SK-N-SH (cell line): ENCODE data around the gene LPP.

Experiments
- EZH2phosphoT487 ChIP-seq: fragments of 200-600 bp; sonication (generic); IDR thresholded peaks from 2 replicates; pipeline ENCODE4 v1.6.1; 2017; ENCODE audit warnings: low read depth, mixed run types, mild to moderate bottlenecking, antibody characterized with exemption, moderate library complexity, borderline replicate concordance
- GATA2 ChIP-seq: sonication (generic); formaldehyde crosslinking; IDR thresholded peaks from 2 replicates; pipeline ENCODE4 v1.5.0; 2020; ENCODE audit warnings: mild to moderate bottlenecking, missing genetic modification reagents
- NRF1 ChIP-seq: IDR thresholded peaks from 2 replicates; pipeline ENCODE4 v1.6.1; 2012; ENCODE audit warnings: low read depth, mild to moderate bottlenecking, low read length
- POLR2AphosphoS5 ChIP-seq: IDR thresholded peaks from 2 replicates; pipeline ENCODE4 v1.6.1; 2012; ENCODE audit warnings: low read depth, low read length
- RXRA ChIP-seq: IDR thresholded peaks from 2 replicates; pipeline ENCODE4 v1.4.0; 2012; ENCODE audit warnings: low read depth, mild to moderate bottlenecking, borderline replicate concordance
- SMC3 ChIP-seq: IDR thresholded peaks from 2 replicates; pipeline ENCODE4 v1.6.1; 2012; ENCODE audit warnings: low read depth, low read length, improper control_type of control experiment
- TAF1 ChIP-seq: IDR thresholded peaks from 2 replicates; pipeline ENCODE4 v1.6.1; 2012; ENCODE audit warnings: low read depth, mild to moderate bottlenecking, low read length, moderate library complexity, borderline replicate concordance
- TF ChIP-seq, protein P1 (sequence below): fragments of 200-600 bp; sonication (generic); IDR thresholded peaks from 2 replicates; pipeline ENCODE4 v1.6.1; 2017; ENCODE audit warnings: antibody characterized with exemption, mild to moderate bottlenecking, moderate library complexity
- TF ChIP-seq, protein P2 (sequence below): IDR thresholded peaks from 2 replicates; pipeline ENCODE4 v1.4.0; 2012; ENCODE audit warnings: low read depth
- TF ChIP-seq, protein P3 (sequence below): IDR thresholded peaks from 2 replicates; pipeline ENCODE4 v1.6.1; 2012; ENCODE audit warnings: mild to moderate bottlenecking, low read depth, low read length, moderate library complexity
- TF ChIP-seq, protein P4 (sequence below): IDR thresholded peaks from 2 replicates; pipeline ENCODE4 v1.4.0; 2012; ENCODE audit warnings: low read depth, borderline replicate concordance

DNA sequence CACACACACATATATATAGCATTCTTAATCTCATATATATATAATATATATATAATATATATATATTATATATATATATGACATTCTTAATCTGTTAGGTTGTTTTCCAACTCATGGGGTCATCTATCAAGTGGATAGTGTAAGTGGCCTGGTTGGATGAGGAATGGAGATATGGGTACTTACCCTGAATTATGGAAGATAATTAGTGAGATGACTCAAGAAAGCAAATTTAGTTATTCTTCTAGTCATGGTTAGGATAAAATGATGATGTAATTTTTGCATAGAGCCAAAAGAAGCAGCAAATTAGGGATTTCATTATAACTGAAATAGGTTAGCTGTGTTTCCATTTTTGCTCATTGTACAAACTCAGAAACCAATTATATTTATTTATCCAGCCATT is 448.2 kb downstream of the LPP start:
- TF ChIP-seq TAF1 (no peak), GATA2 (CRISPR knock-in tag) (no peak), RXRA (no peak), EZH2phosphoT487 (no peak), SMC3 (no peak), POLR2AphosphoS5 (no peak), NRF1 (no peak)
- TF ChIP-seq, protein P1, sequence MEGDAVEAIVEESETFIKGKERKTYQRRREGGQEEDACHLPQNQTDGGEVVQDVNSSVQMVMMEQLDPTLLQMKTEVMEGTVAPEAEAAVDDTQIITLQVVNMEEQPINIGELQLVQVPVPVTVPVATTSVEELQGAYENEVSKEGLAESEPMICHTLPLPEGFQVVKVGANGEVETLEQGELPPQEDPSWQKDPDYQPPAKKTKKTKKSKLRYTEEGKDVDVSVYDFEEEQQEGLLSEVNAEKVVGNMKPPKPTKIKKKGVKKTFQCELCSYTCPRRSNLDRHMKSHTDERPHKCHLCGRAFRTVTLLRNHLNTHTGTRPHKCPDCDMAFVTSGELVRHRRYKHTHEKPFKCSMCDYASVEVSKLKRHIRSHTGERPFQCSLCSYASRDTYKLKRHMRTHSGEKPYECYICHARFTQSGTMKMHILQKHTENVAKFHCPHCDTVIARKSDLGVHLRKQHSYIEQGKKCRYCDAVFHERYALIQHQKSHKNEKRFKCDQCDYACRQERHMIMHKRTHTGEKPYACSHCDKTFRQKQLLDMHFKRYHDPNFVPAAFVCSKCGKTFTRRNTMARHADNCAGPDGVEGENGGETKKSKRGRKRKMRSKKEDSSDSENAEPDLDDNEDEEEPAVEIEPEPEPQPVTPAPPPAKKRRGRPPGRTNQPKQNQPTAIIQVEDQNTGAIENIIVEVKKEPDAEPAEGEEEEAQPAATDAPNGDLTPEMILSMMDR = no peak
- TF ChIP-seq, protein P2, sequence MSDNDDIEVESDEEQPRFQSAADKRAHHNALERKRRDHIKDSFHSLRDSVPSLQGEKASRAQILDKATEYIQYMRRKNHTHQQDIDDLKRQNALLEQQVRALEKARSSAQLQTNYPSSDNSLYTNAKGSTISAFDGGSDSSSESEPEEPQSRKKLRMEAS = no peak
- TF ChIP-seq, protein P3, sequence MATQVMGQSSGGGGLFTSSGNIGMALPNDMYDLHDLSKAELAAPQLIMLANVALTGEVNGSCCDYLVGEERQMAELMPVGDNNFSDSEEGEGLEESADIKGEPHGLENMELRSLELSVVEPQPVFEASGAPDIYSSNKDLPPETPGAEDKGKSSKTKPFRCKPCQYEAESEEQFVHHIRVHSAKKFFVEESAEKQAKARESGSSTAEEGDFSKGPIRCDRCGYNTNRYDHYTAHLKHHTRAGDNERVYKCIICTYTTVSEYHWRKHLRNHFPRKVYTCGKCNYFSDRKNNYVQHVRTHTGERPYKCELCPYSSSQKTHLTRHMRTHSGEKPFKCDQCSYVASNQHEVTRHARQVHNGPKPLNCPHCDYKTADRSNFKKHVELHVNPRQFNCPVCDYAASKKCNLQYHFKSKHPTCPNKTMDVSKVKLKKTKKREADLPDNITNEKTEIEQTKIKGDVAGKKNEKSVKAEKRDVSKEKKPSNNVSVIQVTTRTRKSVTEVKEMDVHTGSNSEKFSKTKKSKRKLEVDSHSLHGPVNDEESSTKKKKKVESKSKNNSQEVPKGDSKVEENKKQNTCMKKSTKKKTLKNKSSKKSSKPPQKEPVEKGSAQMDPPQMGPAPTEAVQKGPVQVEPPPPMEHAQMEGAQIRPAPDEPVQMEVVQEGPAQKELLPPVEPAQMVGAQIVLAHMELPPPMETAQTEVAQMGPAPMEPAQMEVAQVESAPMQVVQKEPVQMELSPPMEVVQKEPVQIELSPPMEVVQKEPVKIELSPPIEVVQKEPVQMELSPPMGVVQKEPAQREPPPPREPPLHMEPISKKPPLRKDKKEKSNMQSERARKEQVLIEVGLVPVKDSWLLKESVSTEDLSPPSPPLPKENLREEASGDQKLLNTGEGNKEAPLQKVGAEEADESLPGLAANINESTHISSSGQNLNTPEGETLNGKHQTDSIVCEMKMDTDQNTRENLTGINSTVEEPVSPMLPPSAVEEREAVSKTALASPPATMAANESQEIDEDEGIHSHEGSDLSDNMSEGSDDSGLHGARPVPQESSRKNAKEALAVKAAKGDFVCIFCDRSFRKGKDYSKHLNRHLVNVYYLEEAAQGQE = no peak
- TF ChIP-seq, protein P4, sequence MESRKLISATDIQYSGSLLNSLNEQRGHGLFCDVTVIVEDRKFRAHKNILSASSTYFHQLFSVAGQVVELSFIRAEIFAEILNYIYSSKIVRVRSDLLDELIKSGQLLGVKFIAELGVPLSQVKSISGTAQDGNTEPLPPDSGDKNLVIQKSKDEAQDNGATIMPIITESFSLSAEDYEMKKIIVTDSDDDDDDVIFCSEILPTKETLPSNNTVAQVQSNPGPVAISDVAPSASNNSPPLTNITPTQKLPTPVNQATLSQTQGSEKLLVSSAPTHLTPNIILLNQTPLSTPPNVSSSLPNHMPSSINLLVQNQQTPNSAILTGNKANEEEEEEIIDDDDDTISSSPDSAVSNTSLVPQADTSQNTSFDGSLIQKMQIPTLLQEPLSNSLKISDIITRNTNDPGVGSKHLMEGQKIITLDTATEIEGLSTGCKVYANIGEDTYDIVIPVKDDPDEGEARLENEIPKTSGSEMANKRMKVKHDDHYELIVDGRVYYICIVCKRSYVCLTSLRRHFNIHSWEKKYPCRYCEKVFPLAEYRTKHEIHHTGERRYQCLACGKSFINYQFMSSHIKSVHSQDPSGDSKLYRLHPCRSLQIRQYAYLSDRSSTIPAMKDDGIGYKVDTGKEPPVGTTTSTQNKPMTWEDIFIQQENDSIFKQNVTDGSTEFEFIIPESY = no peak
